Measurements from ENCODE around the gene MYRF. TPM values are rescaled to one million over a fixed set of nuclear protein-coding genes. Genes with fewer than 3 reads are reported as not detected.

Gene MYRF
- total and polyA plus RNA-seq, 9 of the 15 experiments (the other 6 are each of a cell fraction or from before 2014, with no cell fraction given) = 2.3 to 25.8 (median 7.1) TPM

- POLR2A ChIA-PET = interaction anchor here (0.8 kb wide), 1 partner anchor 55 kb away, joined by 3 read pairs; the partner anchor contains the start of gene DAGLA
- no peak for FAIRE-seq
- 0 out of 4 replicates have a peak overlapping the region, but pooled peaks of 1 of the 2 experiments have one; percentile 10 for H3K9ac ChIP-seq (ENCODE audit: insufficient read depth in 1 of 2, low read depth in 2 of 2, low read length in 2 of 2)
These were observed 17.0 kb upstream of the MYRF start for GRCh38 chr11:61735391-61735790.

More at GRCh38 chr11:61735391-61735790, 17.0 kb upstream of the MYRF start:
- Histone ChIP-seq H4K20me1 (replicated peaks; ENCODE audit: control insufficient read depth, insufficient read depth, low read length) (peaks cover 9% of the 10 kb centered on the region; the same call in 1 of the 2 replicates), H3K4me2 (ENCODE audit: insufficient read depth, low read length) (no peak overlapping the region), H3K79me2 (ENCODE audit: control insufficient read depth, insufficient read depth, low read length) (no peaks in the 10 kb centered on the region), H2AFZ (ENCODE audit: low read depth, low read length) (no peak overlapping the region), H3K36me3 (ENCODE audit: control insufficient read depth, insufficient read depth, low read length) (no peaks in the 10 kb centered on the region), H3K27ac (ENCODE audit: extremely low read depth, low read depth, low read length) (no peak overlapping the region), H3K9me1 (ENCODE audit: control insufficient read depth, insufficient read depth, low read length) (no peaks in the 10 kb centered on the region), H3K27me3 (ENCODE audit: control insufficient read depth in 2 of 2, insufficient read depth in 2 of 2, low read length in 2 of 2) (peaks cover 4 to 29% of the 10 kb centered on the region in 2 experiments; a peak in 3 of 5 replicates), H3K4me1 (replicated peaks in 1 of 2; ENCODE audit: control insufficient read depth in 2 of 2, insufficient read depth in 2 of 2, low read length in 2 of 2) (peaks cover 0 to 44% of the 10 kb centered on the region in 2 experiments; a peak in 2 of 5 replicates), H3K4me3 (no peak overlapping the region), H3K9me3 (replicated peaks; ENCODE audit: control insufficient read depth, insufficient read depth, low read depth, low read length) (no peaks in the 10 kb centered on the region)
- no TSS peak for BruUV-seq (replicated peaks)
- in situ Hi-C loops (cut with MboI) (loop anchor here (5.0 kb wide), 1 partner anchor 53 kb away; the partner anchor contains the start of gene DAGLA), intact Hi-C loops (cut with micrococcal nuclease) (no loop called here)
- DNase-seq (ENCODE audit: extremely low read depth in 1 of 4, low spot score in 3 of 4) (no peak), ATAC-seq (no peak)
- no peak for TF ChIP-seq FOXA3 (CRISPR knock-in tag; conservative IDR thresholded peaks at IDR 0.05 in 1 of 2, IDR thresholded peaks at IDR 0.05 in 1 of 2)
- no peak for TF ChIP-seq HDAC2 (IDR thresholded peaks at IDR 0.05)
- TF ChIP-seq ZNF253 (CRISPR knock-in tag; conservative IDR thresholded peaks at IDR 0.05) = no peak
- TF ChIP-seq MTA2 (IDR thresholded peaks at IDR 0.05; ENCODE audit: low read depth) = no peak
- no peak for TF ChIP-seq CEBPZ (IDR thresholded peaks at IDR 0.05; ENCODE audit: borderline replicate concordance, low read depth, low read length)
- TF ChIP-seq ATF7 (IDR thresholded peaks at IDR 0.05) = no peak
- TF ChIP-seq EHMT2 (IDR thresholded peaks at IDR 0.05) = no peak
- CTCF ChIA-PET (ENCODE audit: low intra/inter-chr PET ratio) = no interaction called here
- WGBS (ENCODE audit: insufficient coverage, low coverage, missing lambda C conversion rate) = 2% methylated on average over 17 of the region's 17 CpGs

Data from K562 (cell line).